H1 (cell line): ENCODE results near the gene DOCK10. TPM values are rescaled to one million over a fixed set of nuclear protein-coding genes. Genes with fewer than 3 reads are reported as not detected.

Source experiments
- BACH1 ChIP-seq: IDR thresholded peaks from 2 replicates; pipeline ENCODE4 v1.6.1; 2012; ENCODE audit warnings: low read length, improper control_type of control experiment
- POLR2AphosphoS5 ChIP-seq: IDR thresholded peaks from 2 replicates; pipeline ENCODE4 v1.6.1; 2011; ENCODE audit warnings: low read depth, low read length
- RFX5 ChIP-seq: IDR thresholded peaks from 2 replicates; pipeline ENCODE4 v1.6.1; 2011; ENCODE audit warnings: low read depth, low read length, improper control_type of control experiment, borderline replicate concordance
- SUZ12 ChIP-seq: fragments of 200-600 bp; sonication (generic); IDR thresholded peaks from 2 replicates; pipeline ENCODE4 v1.6.1; 2012; ENCODE audit warnings: mild to moderate bottlenecking, inconsistent platforms, low read length, moderate library complexity, mixed read lengths
- TAF7 ChIP-seq: optimal IDR thresholded peaks from 2 replicates; pipeline ENCODE3; 2011; ENCODE audit warnings: low read depth, mild to moderate bottlenecking, inconsistent platforms, low read length, moderate library complexity, borderline replicate concordance
- TEAD4 ChIP-seq: IDR thresholded peaks from 2 replicates; pipeline ENCODE4 v1.6.1; 2012; ENCODE audit warnings: low read depth, low read length, inconsistent platforms, mixed read lengths
- polyA plus RNA-seq, 7 experiments: library from polyadenylated mRNA; depleted of rRNA in 3 of 7; stranded (reverse) in 5 of 7; unstranded in 2 of 7; fragments of >200 nt in 5 of 7; fragments of 200-250 nt in 2 of 7; gene quantifications; 1 replicate in 5 of 7; 2 replicates in 1 of 7; 4 replicates in 1 of 7; pipeline versions ENCODE4 v1.2.1 to v1.2.3, GENCODE V29; 2011 to 2013; ENCODE audit warnings: missing spikeins in 2 of 7, mixed read lengths in 2 of 7
- total RNA-seq: library from RNA; stranded (reverse); fragmentation: NEBNext Ultra II Directional; extraction: Animal tissue kit (Norgen Biotek cat#: 25700); gene quantifications from 2 replicates; pipeline ENCODE4 v1.2.1, GENCODE V29; 2021

Gene DOCK10
- total and polyA plus RNA-seq, 2 of the 8 experiments (the other 6 are each of a cell fraction or from before 2014, with no cell fraction given) = 0.33 to 1.6 TPM

DNA sequence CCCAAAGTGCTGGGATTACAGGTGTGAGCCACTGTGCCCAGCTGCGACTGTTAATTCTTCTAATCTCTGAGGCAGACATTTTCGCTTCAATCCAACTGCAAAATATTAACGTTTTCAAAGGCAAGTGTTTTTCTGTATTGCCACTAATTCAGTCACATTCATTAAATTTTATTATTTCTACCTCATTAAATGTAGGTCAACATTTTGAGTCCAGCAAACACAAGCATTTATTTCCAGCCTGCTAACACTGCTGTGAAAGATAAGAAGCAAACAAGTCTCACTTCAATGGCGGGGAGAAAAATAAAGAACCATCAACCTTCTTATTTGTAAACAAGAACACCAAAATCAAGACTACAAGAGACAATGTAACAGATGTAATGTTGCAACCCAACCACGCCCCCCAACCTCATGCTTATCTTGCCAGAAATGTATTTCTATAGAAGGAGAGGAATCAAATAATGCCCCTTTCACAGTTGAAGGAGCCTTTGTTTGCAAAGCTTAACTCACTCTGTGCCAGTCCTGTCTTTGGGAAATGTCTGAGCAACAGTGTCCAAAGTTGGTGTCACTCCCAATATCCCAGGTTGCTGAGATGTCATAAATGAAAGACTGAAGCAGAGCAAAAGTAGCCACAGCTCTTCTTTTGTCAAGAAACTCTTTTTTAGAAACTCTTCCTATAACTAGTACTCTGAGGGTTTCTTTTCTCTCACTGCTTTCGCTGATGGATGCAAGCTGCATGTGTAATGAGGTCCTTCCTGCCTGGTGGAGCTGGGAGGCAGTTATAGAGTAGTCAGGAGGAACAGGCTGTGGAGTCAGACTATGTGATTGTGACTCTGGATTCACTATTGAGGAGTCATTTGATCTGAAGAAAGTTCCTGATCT lies 8.6 kb downstream of the DOCK10 start (continued):
- TF ChIP-seq BACH1 (no peak), SUZ12 (no peak), TAF7 (no peak), TEAD4 (no peak), RFX5 (no peak), POLR2AphosphoS5 (no peak)
